Adipose tissue (tissue), 3 donors: ENCODE results near the gene ARHGEF39. TPM values are rescaled to one million over a fixed set of nuclear protein-coding genes. Genes with fewer than 3 reads are reported as not detected.
"Not testable (repeated sequence)": the region's sequence is repeated elsewhere in the genome, so short reads cannot be mapped to it uniquely, and the experiment has no call there.

Experiments
- H3K27ac ChIP-seq: one replicate; pipeline ENCODE4 v1.5.1; 2013; ENCODE audit warnings: low read depth, low read length
- WGBS, 3 donors: extraction: QIAGEN DNeasy Blood & Tissue Kit; methylation state at CpG; one replicate each; pipeline ENCODE4 v1.1.7; 2013; 5-methylcytosine and 5-hydroxymethylcytosine counted together
- polyA plus RNA-seq, 3 donors: library from polyadenylated mRNA; stranded (reverse); fragments of 200-250 nt; gene quantifications; one replicate each; pipeline ENCODE4 v1.2.3, GENCODE V29; 2013
- donor health status: healthy with polysubstance abuse.
- donor health status: Bipolar disorder and iron deficiency.
- donor health status: healthy.

ARHGEF39 gene
- polyA plus RNA-seq, 3 donors: 0.22 to 0.82 (median 0.66) TPM

DNA sequence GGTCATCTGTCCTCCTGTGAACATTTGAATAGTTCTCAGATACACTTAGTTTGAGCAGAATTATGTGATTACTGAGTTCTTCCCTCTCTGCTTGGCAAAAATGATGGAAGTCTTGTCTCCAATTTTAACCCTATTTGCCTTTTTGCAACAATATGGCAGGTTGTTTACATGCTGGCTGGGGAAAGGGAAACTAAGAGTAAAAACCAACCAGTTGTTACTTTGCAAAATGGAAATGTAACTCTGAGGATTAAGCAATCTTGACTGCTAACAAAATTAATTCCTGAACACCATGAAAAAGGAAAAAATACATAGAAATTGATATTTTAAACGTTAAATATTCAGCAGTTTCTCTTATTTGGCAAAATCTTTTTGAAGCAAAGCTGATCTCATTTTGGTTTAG, 25.4 kb downstream of the ARHGEF39 start:
- H3K27ac ChIP-seq: no peak overlapping the region
- WGBS, 3 donors: 71 to 88% (median 80%) methylated on average over 1 of the region's 1 CpG

- not testable (repeated sequence) for H3K27ac ChIP-seq
- WGBS, 3 donors: 16 to 82% (median 51%) methylated on average over 1 of the region's 1 CpG
Observed at GRCh38 chr9:35639225-35639624, 25.8 kb downstream of the ARHGEF39 start.

GRCh38 chr9:35638751-35639150, 26.2 kb downstream of the ARHGEF39 start:
- H3K27ac ChIP-seq: not testable (repeated sequence)
- 52 to 80% (median 60%) methylated on average over 7 of the region's 8 CpGs for WGBS, 3 donors

DNA sequence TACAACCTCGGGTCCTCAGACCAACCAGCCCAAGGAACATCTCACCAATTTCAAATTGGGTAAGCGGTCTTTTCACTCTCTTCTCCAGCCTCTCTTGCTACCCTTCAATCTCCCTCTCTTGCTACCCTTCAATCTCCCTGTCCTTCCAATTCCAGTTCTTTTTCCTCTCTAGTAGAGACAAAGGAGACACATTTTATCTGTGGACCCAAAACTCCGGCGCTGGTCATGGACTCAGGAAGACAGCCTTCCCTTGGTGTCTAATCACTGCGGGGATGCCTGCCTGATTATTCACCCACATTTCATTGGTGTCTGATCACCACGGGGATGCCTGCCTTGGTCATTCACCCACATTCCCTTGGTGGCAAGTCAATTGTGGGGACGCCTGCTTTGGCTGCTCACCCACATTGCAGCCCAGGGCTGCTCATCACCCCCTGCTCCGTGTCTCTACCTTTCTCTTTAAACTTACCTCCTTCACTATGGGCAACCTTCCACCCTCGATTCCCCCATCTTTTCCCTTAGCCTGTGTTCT, 27.5 kb downstream of the ARHGEF39 start:
- not testable (repeated sequence) for H3K27ac ChIP-seq
- 93 to 97% (median 94%) methylated on average over 9 of the region's 9 CpGs for WGBS, 3 donors

GRCh38 chr9:35636877-35637246, 28.1 kb downstream of the ARHGEF39 start:
- 94 to 99% (median 97%) methylated on average over 6 of the region's 6 CpGs for WGBS, 3 donors
- not testable (repeated sequence) for H3K27ac ChIP-seq

- H3K27ac ChIP-seq: no peak overlapping the region
- 79 to 84% (median 81%) methylated on average over 9 of the region's 9 CpGs for WGBS, 3 donors
Observed at GRCh38 chr9:35636135-35636876, 28.7 kb downstream of the ARHGEF39 start.

- no peak overlapping the region for H3K27ac ChIP-seq
Observed at GRCh38 chr9:35635730-35636129, 29.3 kb downstream of the ARHGEF39 start.

GRCh38 chr9:35629597-35629996, 35.4 kb downstream of the ARHGEF39 start:
- 84 to 92% (median 89%) methylated on average over 5 of the region's 5 CpGs for WGBS, 3 donors
- no peak overlapping the region for H3K27ac ChIP-seq

GRCh38 chr9:35628389-35628991, 36.5 kb downstream of the ARHGEF39 start:
- WGBS, 3 donors: 94 to 97% (median 96%) methylated on average over 6 of the region's 6 CpGs
- H3K27ac ChIP-seq: no peak overlapping the region

DNA sequence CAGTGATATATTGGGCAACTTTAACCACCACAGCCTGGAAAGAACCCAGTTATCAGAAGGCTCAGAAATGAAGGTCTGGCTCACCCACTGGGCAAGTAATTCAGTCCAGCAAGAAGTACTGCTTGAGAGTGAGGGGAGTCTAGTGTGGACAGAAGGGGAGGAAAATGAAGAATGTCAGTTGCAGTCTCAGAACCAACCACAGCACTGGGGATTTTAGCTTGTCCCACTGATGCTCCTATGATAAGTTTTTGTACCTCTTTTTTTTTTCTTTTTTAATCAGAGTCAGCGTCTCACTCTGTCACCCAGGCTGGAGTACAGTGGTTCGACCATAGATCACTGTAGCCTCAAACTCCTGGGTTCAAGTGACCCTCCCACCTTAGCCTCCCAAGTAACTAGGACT, 37.4 kb downstream of the ARHGEF39 start:
- H3K27ac ChIP-seq: no peak overlapping the region
- 88 to 96% (median 89%) methylated on average over 2 of the region's 2 CpGs for WGBS, 3 donors

GRCh38 chr9:35619800-35620158, 45.2 kb downstream of the ARHGEF39 start:
- no peak overlapping the region for H3K27ac ChIP-seq
- WGBS, 3 donors: 38 to 80% (median 49%) methylated on average over 2 of the region's 2 CpGs

DNA sequence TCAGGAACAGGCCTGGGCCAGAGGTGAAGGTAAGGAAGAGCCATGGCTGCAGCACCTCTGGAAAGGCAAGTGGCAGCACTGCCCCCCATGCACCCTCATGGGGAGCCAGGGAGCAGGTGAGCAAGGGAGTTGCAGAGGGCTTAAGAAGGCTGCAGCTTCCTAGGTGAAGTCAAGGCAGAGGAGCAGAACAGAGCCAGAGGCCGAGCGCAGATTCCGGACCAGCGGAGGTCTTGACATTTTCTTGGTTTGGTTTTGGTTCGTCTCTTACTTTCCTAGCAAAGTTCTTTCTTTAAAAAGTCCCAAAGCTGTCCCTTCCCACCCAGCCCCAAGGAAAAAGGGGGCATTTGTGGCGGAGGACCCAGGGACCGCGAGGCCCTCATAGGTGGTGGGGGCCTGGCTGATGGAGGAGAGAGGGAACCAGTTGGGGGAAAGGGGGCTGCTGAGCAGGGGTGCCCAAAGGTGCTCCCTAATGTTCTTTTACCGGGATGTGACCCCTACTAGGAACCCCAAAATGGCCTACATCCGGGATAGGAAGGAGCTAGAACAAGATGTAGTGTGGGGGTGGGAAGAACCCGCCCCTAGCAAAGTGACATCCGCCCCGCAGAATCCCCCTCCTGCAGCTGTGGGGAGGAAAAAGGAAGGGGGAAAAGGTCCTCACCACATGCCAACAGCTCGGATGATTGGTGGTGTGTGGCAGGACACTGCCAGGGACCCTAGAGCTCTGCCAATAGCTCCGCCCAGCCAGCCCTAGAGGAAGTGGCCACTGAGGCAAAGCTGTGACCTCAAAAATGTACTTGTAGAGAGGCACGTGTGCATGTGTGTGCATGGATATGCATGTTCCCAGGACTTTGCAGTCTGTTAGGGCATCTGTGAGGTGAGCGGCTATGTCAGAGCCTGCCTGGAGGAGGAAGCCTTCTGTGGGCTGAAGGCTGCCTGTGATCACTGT, 45.9 kb downstream of the ARHGEF39 start:
- H3K27ac ChIP-seq: no peak overlapping the region

GRCh38 chr9:35618325-35618727, 46.7 kb downstream of the ARHGEF39 start, which contains the start of gene CD72:
Gene CD72 (minus strand): TSS chr9:35618413. CDS start chr9:35618303, 110 bp downstream.
- 62 to 78% (median 63%) methylated on average over 7 of the region's 7 CpGs for WGBS, 3 donors
- H3K27ac ChIP-seq: no peak within 1 kb of the TSS

More for the DNA sequence above, 45.9 kb downstream of the ARHGEF39 start:
- WGBS, 3 donors: 72 to 90% (median 77%) methylated on average over 17 of the region's 17 CpGs

- H3K27ac ChIP-seq: no peak overlapping the region
- WGBS, 3 donors: 53 to 56% (median 53%) methylated on average over 8 of the region's 8 CpGs
Observed at GRCh38 chr9:35617548-35617947, 47.4 kb downstream of the ARHGEF39 start.

DNA sequence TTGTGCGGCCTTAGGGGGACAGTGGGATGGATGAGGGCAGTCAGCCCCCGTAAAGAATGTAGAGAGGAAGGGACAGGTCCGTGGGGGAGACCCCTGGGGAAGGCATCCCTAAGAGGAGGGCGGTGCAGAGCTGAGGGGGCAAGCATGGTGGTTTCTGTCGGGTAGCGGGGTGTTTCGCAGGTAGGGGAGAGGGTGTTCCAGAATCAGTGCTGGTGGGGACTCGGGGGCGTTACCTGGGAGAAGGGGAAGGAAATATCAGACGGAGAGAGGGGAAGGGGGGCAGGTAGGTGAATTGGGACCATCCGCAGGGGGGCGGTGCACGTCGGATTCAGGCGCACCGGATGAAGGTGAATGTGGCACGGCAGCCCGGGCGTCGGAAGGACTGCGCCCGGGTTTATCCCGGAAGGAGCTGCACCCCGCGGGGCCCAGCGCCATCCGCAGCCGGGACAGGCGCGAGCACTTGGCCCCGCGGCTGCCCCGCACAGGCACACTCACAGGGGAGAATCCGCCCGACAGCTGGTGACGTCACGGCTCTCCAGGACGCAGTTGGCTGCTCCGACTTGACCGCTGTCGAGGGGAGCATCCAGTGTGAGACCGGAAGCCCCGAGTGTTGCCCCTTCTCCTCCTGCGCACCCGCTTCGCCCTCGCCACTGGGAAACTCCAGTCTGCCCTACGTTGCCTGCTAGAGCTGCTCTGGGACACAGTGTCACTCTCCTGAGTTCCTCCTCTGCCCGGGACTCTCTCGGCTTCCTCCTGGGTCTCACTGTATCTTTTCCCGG, 48.1 kb downstream of the ARHGEF39 start:
- WGBS, 3 donors: 8 to 12% (median 9%) methylated on average over 46 to 51 of the region's 51 CpGs
- H3K27ac ChIP-seq: no peak overlapping the region

DNA sequence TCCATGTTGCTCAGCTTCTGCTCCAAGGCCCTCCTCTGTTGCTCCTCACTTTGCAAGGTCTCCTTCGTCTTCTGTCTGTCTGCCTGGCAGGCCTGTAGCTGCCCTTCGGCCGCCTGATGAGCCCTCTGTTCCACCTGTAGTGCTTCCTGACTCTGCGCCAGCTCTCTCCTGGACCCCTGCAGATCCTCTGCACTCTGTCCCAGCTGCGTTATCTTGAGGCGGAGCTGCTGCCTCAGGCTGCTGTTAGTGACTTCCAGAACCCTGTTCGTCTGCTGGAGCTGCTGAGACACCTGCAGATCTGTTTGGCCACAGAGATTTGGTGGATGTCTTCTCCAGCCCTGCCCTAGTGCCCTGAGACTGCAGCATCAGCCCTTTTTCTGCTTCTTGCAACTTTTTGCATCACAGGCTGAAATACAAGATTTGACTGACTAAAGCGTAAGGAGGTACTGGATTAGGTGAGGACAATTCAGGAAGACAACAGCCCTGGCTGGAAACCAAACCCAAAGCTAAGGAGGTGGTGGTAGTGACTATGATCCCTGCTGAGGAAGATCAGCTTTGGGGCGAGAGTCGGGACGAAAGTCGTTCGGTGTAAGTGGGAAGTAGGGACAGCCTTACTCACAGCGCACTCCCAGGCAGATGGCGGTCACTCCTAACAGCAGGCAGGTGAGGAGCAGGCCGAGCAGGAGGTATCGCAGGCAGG, 48.9 kb downstream of the ARHGEF39 start:
- H3K27ac ChIP-seq: no peak overlapping the region
- WGBS, 3 donors: 78 to 81% (median 80%) methylated on average over 17 of the region's 17 CpGs

GRCh38 chr9:35612843-35613242, 52.2 kb downstream of the ARHGEF39 start:
- 83 to 94% (median 90%) methylated on average over 2 of the region's 2 CpGs for WGBS, 3 donors
- no peak overlapping the region for H3K27ac ChIP-seq

- not testable (repeated sequence) for H3K27ac ChIP-seq
- 92 to 96% (median 94%) methylated on average over 4 of the region's 4 CpGs for WGBS, 3 donors
Observed at GRCh38 chr9:35612066-35612465, 52.9 kb downstream of the ARHGEF39 start.
